IPS-NIHi7 (cell line): ENCODE measurements around the gene EHMT1.
A peak's percentile ranks its signal among the peaks of the same experiment; 100 is the strongest.

Experiments
- DNase-seq: peaks from one replicate; pipeline ENCODE4 v3.0.0; 2012; ENCODE audit warnings: mixed read lengths; ENCODE audit errors: extremely low spot score

Gene EHMT1

DNA sequence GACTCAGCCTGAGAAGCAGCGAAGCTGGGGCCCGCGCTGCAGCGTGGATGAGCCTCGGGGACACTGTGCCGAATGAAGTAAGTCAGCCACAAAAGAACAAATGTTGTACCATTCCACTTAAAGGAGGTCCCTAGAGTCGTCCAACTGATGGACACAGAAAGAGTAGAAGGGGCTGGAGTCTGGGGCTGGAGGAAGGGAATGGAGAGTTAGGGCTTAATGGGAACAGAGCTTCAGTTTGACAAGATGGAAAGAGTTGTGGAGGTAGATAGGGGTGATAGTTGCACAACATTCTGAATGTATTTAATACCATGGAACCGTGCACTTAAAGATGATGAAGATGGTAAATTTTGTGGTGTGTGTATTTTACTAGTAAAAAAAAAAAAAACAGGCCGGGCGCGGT is 119.9 kb downstream of the EHMT1 start:
- DNase-seq: no peak

DNA sequence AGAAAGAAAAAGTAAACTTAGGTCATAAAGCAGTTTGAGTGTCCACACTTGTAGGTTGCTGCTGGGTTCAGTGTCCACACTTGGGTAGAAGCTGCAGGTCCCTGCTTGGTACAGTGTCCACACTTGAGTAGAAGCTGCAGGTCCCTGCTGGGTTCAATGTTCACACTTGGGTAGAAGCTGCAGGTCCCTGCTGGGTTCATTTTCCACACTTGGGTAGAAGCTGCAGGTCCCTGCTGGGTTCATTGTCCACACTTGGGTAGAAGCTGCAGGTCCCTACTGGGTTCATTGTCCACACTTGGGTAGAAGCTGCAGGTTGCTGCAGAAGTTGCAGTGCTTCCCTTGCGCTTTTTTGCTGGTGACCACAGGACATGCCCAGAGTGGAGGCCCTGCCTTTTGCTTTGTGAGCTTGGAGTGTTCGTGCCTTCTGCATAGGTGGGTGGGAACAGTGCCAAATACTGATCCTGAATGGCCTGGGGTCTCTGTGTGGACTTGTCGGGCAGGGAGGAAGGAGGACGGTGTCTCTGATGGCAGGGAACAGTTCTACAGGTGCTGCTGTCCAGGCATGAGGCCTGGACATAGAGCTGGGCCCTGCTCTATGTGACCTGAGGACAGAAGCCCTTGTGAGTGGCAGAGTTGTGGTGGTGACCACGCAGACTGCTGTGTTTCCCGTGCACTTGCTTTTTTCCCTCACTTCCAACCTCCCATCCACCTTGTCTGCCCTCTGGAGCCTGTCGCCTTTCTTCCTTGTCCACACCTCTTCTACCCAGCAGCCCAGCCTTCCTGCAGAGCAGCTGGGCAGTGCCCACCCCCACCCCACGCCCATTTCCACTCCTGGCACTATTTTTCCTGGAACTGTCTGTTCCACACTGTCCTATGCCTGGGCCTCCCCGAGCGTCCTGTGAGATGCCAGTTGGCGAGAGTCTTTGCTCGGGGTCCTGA is 120.8 kb downstream of the EHMT1 start:
- DNase-seq: no peak

GRCh38 chr9:137740312-137740711 is 121.5 kb downstream of the EHMT1 start:
- peak; percentile 34 for DNase-seq

DNA sequence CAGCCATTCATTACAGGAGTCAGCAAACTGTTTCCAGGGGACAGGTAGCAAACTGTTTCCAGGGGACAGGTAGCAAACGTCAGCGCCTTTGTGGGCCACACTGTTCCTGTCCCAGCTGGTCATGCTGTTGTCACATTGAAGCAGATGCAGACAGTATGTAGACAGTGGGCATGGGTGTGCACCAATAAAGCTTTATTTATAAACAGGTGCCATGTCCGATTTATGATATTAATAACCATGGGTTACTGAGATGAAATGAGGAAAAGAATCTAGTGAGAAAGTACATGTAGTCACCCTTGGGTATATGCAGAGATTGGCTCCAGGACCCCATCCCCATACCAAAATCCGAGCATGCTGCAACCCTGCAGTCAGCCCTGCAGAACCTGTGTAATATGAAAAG is 122.5 kb downstream of the EHMT1 start:
- no peak for DNase-seq

DNA sequence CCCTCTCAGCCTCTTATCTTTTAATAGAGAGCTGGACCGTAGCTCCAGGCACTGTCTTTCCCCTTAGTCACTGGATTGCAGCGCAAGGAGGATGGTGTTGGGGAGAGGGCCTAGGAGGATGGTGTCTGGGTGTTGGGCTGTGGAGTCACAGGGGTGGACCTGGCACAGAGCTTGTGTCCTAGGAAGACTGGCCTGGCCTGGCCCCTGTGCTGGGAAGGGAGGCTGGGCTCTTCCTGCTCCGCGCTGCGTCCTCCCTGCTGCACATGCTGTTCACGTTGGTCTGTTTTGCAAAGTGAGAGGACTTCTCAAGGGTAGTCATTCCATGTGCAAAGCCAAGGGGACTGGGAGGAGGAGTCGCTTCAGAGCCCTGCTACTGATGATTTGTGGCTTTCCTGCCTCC is 123.9 kb downstream of the EHMT1 start:
- no peak for DNase-seq

DNA sequence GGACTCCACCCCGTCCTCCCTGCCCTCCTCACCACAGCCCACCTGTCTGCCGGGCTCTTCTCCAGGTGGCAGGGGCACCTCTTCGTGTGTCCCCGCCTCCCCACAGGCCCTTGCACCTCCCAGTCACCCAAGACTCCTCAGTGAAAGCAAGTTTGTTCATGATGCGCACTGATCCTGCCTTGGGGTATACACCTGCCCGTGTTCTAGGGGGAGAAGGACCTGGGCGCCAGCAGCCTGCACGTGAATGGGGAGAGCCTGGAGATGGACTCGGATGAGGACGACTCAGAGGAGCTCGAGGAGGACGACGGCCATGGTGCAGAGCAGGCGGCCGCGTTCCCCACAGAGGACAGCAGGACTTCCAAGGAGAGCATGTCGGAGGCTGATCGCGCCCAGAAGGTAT is 124.9 kb downstream of the EHMT1 start:
- no peak for DNase-seq

DNA sequence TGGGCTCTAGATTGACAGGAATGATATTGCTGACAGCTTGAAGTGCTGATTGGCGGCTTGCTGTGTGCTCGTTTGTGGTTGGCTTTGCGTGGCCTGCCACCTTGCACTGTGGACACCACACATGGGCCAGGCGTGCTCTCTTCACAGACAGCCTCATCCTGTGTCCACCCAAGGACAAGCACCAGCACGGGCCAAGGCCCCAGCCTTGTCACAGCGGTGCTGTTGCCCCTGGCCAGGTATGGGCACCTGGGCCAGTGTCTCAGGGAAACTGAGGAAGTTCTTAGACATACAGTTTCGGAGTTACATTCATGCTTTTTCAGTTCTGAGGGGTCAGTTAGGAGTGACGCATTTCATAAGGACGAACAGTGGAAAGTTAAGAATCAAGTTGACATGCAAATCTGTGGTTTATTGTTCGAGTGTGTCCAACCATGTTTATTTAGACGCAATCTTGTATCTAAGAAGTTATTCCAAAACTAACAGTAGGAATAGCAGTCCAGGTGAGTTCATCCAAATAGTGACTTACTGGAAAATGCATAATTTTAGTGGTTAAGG is 125.9 kb downstream of the EHMT1 start:
- DNase-seq: no peak

GRCh38 chr9:137745541-137745991 is 126.8 kb downstream of the EHMT1 start:
- DNase-seq: peak; percentile 69

GRCh38 chr9:137748311-137748710 is 129.5 kb downstream of the EHMT1 start:
- DNase-seq: no peak

GRCh38 chr9:137748741-137749140 is 129.9 kb downstream of the EHMT1 start:
- DNase-seq: no peak

DNA sequence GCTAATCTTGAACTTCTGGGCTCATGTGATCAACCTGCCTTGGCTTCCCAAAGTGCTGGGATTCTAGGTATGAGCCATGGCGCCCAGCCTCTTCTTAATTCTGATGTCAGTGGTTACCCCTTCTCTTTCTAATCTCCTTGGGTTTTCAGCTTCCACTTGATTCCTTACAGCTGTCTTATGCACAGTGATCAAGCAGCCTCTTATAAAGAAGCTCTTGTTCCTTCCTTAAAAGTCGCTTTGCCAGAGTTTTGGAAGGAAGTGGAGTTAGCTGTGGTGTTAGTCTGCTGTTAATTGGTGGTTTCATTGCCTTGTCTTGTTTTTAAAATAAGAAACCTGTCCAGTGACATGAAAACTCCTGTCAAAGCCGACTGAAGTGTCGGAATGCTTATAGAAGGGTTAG is 130.7 kb downstream of the EHMT1 start:
- DNase-seq: no peak

DNA sequence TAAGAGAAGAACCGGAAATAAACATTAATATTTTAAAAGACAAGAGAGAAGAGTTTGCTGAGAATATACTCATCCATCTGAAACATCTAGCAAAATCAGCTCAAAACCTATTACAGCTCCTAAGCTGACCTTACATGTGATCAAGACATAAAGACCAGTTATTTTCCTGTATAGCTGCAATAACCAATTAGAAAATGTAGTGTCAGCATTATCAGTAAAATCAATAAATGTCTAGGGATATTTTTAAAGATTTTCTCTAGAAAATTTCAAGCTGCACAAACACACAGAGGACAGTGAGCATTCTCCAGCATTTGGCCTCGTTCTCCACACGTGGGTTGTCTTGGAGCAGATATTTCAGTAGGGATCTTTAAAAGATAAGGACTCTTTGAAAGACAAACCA is 131.2 kb downstream of the EHMT1 start:
- DNase-seq: no peak

DNA sequence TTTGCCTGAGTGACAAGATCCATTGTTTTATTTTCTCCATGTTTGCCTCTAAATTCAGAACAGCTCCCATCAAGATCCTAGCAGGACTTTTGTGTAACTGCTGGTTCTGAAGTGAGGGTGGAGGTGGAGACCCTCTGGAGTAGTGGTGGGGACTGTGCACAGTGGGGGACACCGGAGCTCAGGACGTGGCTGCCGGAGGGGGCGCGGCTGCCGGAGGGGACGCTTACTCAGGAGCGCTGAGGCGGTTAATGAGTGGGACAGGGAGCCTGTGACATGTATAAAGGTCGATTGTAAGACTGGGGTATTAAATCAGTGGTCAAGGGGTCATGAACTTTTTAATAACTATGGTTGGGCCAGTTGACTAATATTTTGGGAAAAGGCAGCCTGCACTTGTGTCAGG is 131.8 kb downstream of the EHMT1 start:
- no peak for DNase-seq

GRCh38 chr9:137751616-137752015 is 132.8 kb downstream of the EHMT1 start:
- no peak for DNase-seq

DNA sequence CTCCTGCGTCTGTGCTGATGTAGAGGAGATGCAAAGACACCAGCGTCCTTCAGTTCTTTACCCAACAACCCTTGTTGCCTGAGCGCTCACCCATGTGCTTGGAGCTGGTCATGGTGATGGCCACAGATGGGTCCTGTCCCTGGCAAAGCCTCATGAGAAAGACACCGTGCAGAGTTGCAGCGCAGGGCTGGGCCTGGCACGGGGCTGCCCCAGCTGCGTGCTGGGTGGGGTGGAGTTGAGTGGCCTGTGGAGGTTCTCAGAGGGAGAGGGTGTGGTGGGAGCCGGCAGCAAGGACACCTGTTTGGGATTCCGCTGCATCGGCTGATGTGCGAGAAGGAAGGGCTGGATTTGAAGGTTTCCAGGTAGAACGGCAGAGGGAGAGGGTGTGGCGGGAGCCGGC is 133.6 kb downstream of the EHMT1 start:
- DNase-seq: no peak

GRCh38 chr9:137753192-137753765 is 134.5 kb downstream of the EHMT1 start:
- DNase-seq: no peak

GRCh38 chr9:137755261-137755927 is 136.6 kb downstream of the EHMT1 start:
- DNase-seq: no peak

DNA sequence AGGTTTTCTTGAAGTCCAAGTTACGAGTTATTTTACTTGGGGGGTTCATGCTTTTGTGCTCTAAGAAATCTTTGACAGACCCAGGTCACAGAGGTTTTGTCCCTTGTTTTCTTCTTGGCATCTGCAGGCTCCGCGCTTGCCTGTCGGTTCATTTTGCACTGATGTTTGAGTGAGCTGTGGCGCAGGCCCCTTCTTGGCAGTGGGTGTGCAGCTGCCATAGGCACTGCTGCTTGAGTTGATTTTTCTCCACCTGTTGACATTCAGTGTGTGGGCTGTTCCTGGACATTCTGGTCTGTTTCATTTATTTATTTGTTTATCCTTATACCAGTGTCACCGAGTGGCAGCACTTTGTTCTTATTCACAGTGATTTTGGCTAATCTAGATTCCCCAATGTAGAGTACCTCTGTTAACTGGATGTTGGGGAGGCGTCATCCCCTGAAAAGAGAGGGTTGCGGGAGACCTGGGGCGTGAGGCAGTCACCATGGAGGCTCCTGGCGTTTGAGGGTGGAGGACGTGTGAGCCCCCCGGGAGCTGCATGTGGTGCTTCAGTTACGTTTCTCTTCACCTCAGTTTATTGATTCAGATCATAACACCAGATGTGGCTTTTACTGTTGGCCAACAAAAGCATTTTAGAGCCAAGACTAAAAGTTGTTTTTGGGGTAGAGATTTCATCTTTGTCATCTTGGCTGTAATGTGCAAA is 137.4 kb downstream of the EHMT1 start:
- DNase-seq: no peak

- no peak for DNase-seq
Measured at GRCh38 chr9:137757139-137757538, 138.3 kb downstream of the EHMT1 start.

GRCh38 chr9:137757613-137758029 is 138.8 kb downstream of the EHMT1 start:
- no peak for DNase-seq

GRCh38 chr9:137758067-137758466 is 139.3 kb downstream of the EHMT1 start:
- DNase-seq: no peak

DNA sequence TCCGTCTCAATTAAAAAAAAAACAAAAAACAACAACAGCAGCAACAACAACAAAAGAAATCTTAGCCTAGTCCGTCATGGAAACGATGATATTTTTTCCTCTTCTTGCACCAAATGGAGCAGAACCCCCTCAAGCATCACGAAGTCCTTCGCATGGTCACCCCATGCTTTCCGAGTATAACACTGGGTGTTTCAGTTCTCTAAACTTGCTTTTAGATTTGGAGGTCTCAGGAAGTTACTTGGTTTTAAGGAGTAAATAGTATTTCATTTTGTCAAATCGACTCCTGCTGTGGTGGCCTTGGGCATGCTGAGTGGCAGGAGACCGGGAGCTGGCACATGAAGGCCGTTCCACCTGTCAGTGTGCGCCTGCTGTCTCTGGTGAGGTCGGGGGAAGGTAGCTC is 140.3 kb downstream of the EHMT1 start:
- DNase-seq: no peak
